Psoas muscle (tissue), 8 donors: ENCODE measurements around the gene LSM7. TPM values are rescaled to one million over a fixed set of nuclear protein-coding genes. Genes with fewer than 3 reads are reported as not detected.

Source experiments
- ATAC-seq, 4 donors: fragments of 200-7000 bp; cut with Tn5 transposase; one replicate each; pipeline ENCODE4 v1.9.1; 2020; ENCODE audit warnings: moderate library complexity in 3 of 4, mild to moderate bottlenecking in 2 of 4
- DNase-seq, 2 donors: peaks; one replicate each; pipeline ENCODE4 v3.0.0-alpha.2; 2020
- H3K27ac ChIP-seq: fragments of 200-600 bp; one replicate; pipeline ENCODE4 v1.8.0; 2022
- H3K27me3 ChIP-seq, 3 donors: fragments of 200-600 bp in 1 of 3; one replicate each; pipeline versions ENCODE4 v1.6.1 to v1.8.0; 2013 to 2022; ENCODE audit warnings: low read length in 2 of 3, mild to moderate bottlenecking in 2 of 3, moderate library complexity in 1 of 3; ENCODE audit not compliant: insufficient read depth in 3 of 3
- H3K36me3 ChIP-seq, 2 donors: fragments of 200-600 bp in 1 of 2; one replicate each; pipeline versions ENCODE4 v1.6.1 to v1.8.0; 2013 to 2022; ENCODE audit warnings: low read depth in 1 of 2, mild to moderate bottlenecking in 1 of 2, moderate library complexity in 1 of 2; ENCODE audit not compliant: insufficient read depth in 1 of 2
- H3K4me1 ChIP-seq: fragments of 200-600 bp; one replicate; pipeline ENCODE4 v1.8.0; 2022
- H3K4me3 ChIP-seq: fragments of 200-600 bp; one replicate; pipeline ENCODE4 v1.8.0; 2022; ENCODE audit warnings: mild to moderate bottlenecking
- H3K9me3 ChIP-seq: fragments of 200-600 bp; one replicate; pipeline ENCODE4 v1.8.0; 2022
- CTCF ChIP-seq: fragments of 200-600 bp; IDR thresholded peaks from one replicate; pipeline ENCODE4 v1.8.0; 2022; ENCODE audit warnings: antibody characterized with exemption
- WGBS, 3 donors: extraction: QIAGEN DNeasy Blood & Tissue Kit; methylation state at CpG; one replicate each; pipeline versions ENCODE4 v1.1.6 to v1.1.7; 2013; 5-methylcytosine and 5-hydroxymethylcytosine counted together
- intact Hi-C, 2 donors: fragments of 100-400 bp; cut with DNase I; formaldehyde crosslinking; loops; one replicate each; pipeline versions ENCODE4 v1.11.0 to v1.14.2; 2022
- polyA plus RNA-seq, 3 donors: library from polyadenylated mRNA; stranded (reverse); fragments of 200-250 nt; gene quantifications; one replicate each; pipeline ENCODE4 v1.2.3, GENCODE V29; 2013
- total RNA-seq, 4 donors: library from RNA; stranded (reverse); fragmentation: NEBNext Ultra II Directional in 2 of 4; extraction: Animal tissue kit (Norgen Biotek cat#: 25700) in 2 of 4; gene quantifications; one replicate each; pipeline versions ENCODE4 v1.2.1 to v1.2.4, GENCODE V29; 2021 to 2023
- donor health status: healthy with polysubstance abuse.
- donor health status: DM: no; HTN: no; CAD: no; lungs with moderate emphysema.
- donor health status: Bipolar disorder and iron deficiency.
- donor health status: healthy.
- donor health status: DM: yes; HTN: yes; CAD: no.
- donor health status: DM: no; HTN: no; CAD: no.
- donor health status: DM: no; HTN: no; CAD: no.
- donor health status: DM: yes; HTN: yes; CAD: no.

Gene LSM7
- total and polyA plus RNA-seq, 7 donors = 42.2 to 323 (median 89.8) TPM

- no peak for ATAC-seq
- no peak for DNase-seq
- Histone ChIP-seq H3K4me1 (no peaks in the 10 kb centered on the region), H3K27ac (no peak overlapping the region), H3K4me3 (no peak overlapping the region), H3K27me3 (no peaks in the 10 kb centered on the region), H3K9me3 (peaks cover 3% of the 10 kb centered on the region), H3K36me3 (peaks cover 0 to 22% of the 10 kb centered on the region in 2 donors)
- intact Hi-C loops = loop anchor here (5.0 to 10.0 kb wide), 3 partner anchors 42 to 167 kb away; partner anchors contain the start of genes AP3D1 (in 1 of the 2), PLEKHJ1 (in 1 of the 2) and SF3A2 (in 1 of the 2)
- WGBS, 3 donors = 70 to 89% (median 88%) methylated on average over 6 of the region's 6 CpGs
- TF ChIP-seq CTCF = no peak
These were observed 9.5 kb downstream of the LSM7 start for GRCh38 chr19:2318923-2319322.

GRCh38 chr19:2317756-2318155 is 10.6 kb downstream of the LSM7 start:
- Histone ChIP-seq H3K4me1 (no peaks in the 10 kb centered on the region), H3K9me3 (peaks cover 3% of the 10 kb centered on the region), H3K4me3 (no peak overlapping the region), H3K27ac (no peak overlapping the region), H3K27me3 (no peaks in the 10 kb centered on the region), H3K36me3 (peaks cover 0 to 13% of the 10 kb centered on the region in 2 donors)
- ATAC-seq = no peak
- no peak for TF ChIP-seq CTCF
- intact Hi-C loops = loop anchor here (5.0 to 10.0 kb wide), 3 partner anchors 40 to 165 kb away; partner anchors contain the start of genes AP3D1 (in 1 of the 2), PLEKHJ1 (in 1 of the 2) and SF3A2 (in 1 of the 2)
- DNase-seq = no peak
- WGBS, 3 donors = 80 to 89% (median 81%) methylated on average over 20 to 25 of the region's 25 CpGs

GRCh38 chr19:2317300-2317699 is 11.1 kb downstream of the LSM7 start:
- H3K9me3 ChIP-seq = peaks cover 3% of the 10 kb centered on the region
- peaks cover 0 to 3% (median 0%) of the 10 kb centered on the region in 3 donors for H3K27me3 ChIP-seq
- DNase-seq = no peak
- intact Hi-C loops = loop anchor here (5.0 to 10.0 kb wide), 3 partner anchors 40 to 165 kb away; partner anchors contain the start of genes AP3D1 (in 1 of the 2), PLEKHJ1 (in 1 of the 2) and SF3A2 (in 1 of the 2)
- WGBS, 3 donors = 90 to 97% (median 94%) methylated on average over 13 of the region's 13 CpGs
- H3K4me1 ChIP-seq = no peaks in the 10 kb centered on the region
- no peak overlapping the region for H3K4me3 ChIP-seq
- peaks cover 0 to 9% of the 10 kb centered on the region in 2 donors for H3K36me3 ChIP-seq
- no peak for ATAC-seq
- TF ChIP-seq CTCF = no peak
- no peak overlapping the region for H3K27ac ChIP-seq

GRCh38 chr19:2315818-2316353 is 12.5 kb downstream of the LSM7 start:
- no peak overlapping the region for H3K4me3 ChIP-seq
- DNase-seq (peak; percentile 64 to 80), ATAC-seq (peak; percentile 71 to 89 (median 81))
- no peaks in the 10 kb centered on the region for H3K36me3 ChIP-seq
- H3K4me1 ChIP-seq = no peaks in the 10 kb centered on the region
- H3K27me3 ChIP-seq = peaks cover 0 to 7% (median 0%) of the 10 kb centered on the region in 3 donors
- WGBS, 3 donors = 25 to 30% (median 28%) methylated on average over 22 of the region's 22 CpGs
- intact Hi-C loops = loop anchor here (5.0 to 10.0 kb wide), 3 partner anchors 39 to 164 kb away; partner anchors contain the start of genes AP3D1 (in 1 of the 2), PLEKHJ1 (in 1 of the 2) and SF3A2 (in 1 of the 2)
- peaks cover 3% of the 10 kb centered on the region for H3K9me3 ChIP-seq
- peak; percentile 45 for TF ChIP-seq CTCF
- no peak overlapping the region for H3K27ac ChIP-seq
